Measurements from ENCODE around the gene LTB4R2. TPM values are rescaled to one million over a fixed set of nuclear protein-coding genes. Genes with fewer than 3 reads are reported as not detected.

The LTB4R2 gene
- total and polyA plus RNA-seq, 12 donors: 0.42 to 11.1 (median 3.8) TPM

GRCh38 chr14:24334431-24335291, 24.7 kb downstream of the LTB4R2 start, which contains the start of gene ADCY4:
Gene ADCY4, minus strand, starts transcription at chr14:24335071. Its CDS starts 419 bp downstream, at chr14:24334652.
- peak within 1 kb of the TSS in 2 of 4 donors; percentile 4 to 31 for H3K4me3 ChIP-seq
- TF ChIP-seq CTCF (IDR thresholded peaks at IDR 0.05) (no peak), POLR2A (IDR thresholded peaks at IDR 0.05) (peak in 1 of 2 donors; percentile 38)
- no peaks in the 10 kb centered on the region for H3K9me3 ChIP-seq (replicated peaks in 1 of 3)
- DNase-seq: peak in 1 of 7 donors; percentile 32
- H3K4me1 ChIP-seq (replicated peaks in 1 of 2): peaks cover 0 to 24% of the 10 kb centered on the region in 2 donors
- WGBS, 4 donors: 15 to 29% (median 20%) methylated on average over 13 to 65 of the region's 65 CpGs
- peaks cover 11% of the 10 kb centered on the region for H3K27me3 ChIP-seq
- intact Hi-C loops (cut with DNase I): loop anchor here in 1 of 2 donors (5.0 kb wide), 1 partner anchor 98 kb away; no protein-coding TSS in a partner anchor
- peak within 1 kb of the TSS in 3 of 5 donors; percentile 14 to 51 (median 32) for H3K27ac ChIP-seq
- no peaks in the 10 kb centered on the region for H3K36me3 ChIP-seq (replicated peaks in 1 of 2)

DNA sequence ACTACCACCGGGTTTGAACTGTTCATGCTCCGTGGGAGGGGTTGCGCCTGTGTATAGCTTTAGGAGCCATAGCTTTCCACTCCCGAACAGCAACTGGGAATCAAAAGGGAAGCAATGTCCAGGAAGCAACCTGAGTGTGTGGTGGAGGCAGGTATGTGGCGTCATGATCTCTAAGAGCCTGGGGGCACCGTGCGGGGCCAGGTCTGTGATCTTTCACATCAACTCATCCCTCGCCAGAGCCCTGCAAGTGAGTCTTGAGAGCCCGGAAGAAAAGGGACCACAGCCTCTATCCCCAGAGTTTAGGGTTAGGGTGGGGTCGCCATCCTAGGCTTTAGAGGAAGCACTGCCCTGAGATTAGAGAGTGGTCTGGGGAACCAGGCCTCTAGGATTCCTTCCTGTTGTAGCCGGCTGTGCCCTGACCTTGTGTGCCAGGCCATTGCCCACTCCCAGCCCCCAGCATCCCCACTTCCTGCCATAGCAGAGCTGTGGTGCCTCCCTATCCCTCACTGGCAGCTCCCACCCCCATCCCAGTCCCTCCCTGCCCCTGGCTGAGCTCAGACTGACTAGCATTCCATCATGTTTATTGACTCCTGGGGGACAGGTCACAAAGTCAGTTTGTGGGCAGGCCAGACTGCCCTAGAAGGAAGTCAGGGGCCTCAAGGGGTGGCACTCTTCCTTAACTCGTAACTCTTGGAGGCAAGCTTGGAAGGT, 25.7 kb downstream of the LTB4R2 start:
- intact Hi-C loops (cut with DNase I): no loop called here
- DNase-seq: peak in 1 of 7 donors; percentile 50

GRCh38 chr14:24337144-24337823, 27.3 kb downstream of the LTB4R2 start:
- Histone ChIP-seq H3K9me3 (replicated peaks in 1 of 3) (no peaks in the 10 kb centered on the region), H3K4me1 (replicated peaks in 1 of 2) (peaks cover 0 to 23% of the 10 kb centered on the region in 2 donors), H3K36me3 (replicated peaks in 1 of 2) (no peaks in the 10 kb centered on the region), H3K27ac (no peak overlapping the region), H3K27me3 (peaks cover 11% of the 10 kb centered on the region), H3K4me3 (no peak overlapping the region)
- WGBS, 4 donors: 75 to 91% (median 88%) methylated on average over 7 of the region's 7 CpGs
- no peak for TF ChIP-seq POLR2A (IDR thresholded peaks at IDR 0.05)
- TF ChIP-seq CTCF (IDR thresholded peaks at IDR 0.05): no peak
- DNase-seq: no peak
- intact Hi-C loops (cut with DNase I): no loop called here

More for the DNA sequence above, 25.7 kb downstream of the LTB4R2 start:
- Histone ChIP-seq H3K27me3 (peaks cover 11% of the 10 kb centered on the region), H3K4me1 (replicated peaks in 1 of 2) (peaks cover 0 to 24% of the 10 kb centered on the region in 2 donors), H3K4me3 (peak overlapping the region in 1 of 4 donors; percentile 31), H3K27ac (peak overlapping the region in 2 of 5 donors; percentile 8 to 51), H3K36me3 (replicated peaks in 1 of 2) (no peaks in the 10 kb centered on the region), H3K9me3 (replicated peaks in 1 of 3) (no peaks in the 10 kb centered on the region)
- WGBS, 4 donors: 67 to 78% (median 71%) methylated on average over 10 to 12 of the region's 12 CpGs
- TF ChIP-seq CTCF (IDR thresholded peaks at IDR 0.05): no peak
- TF ChIP-seq POLR2A (IDR thresholded peaks at IDR 0.05): no peak

DNA sequence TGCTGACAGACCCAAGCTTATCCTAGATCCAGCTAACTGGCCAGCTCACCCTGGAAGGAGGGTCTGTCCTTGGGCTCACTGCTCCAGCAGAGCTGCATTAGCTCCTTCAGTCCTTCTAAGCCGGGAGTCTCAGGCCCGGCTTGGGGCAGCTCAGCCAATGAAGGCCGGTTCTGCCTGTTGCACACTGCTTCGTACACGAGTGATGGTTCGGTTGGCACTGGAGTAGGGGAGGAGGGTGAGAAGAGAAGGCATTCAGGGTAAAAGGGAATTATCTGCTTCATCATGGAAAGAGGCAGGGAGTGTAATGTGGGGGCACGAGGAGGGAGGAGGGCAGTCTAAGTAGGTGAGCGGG, 27.9 kb downstream of the LTB4R2 start:
- H3K9me3 ChIP-seq (replicated peaks in 1 of 3): no peaks in the 10 kb centered on the region
- DNase-seq: no peak
- intact Hi-C loops (cut with DNase I): no loop called here
- no peak overlapping the region for H3K27ac ChIP-seq
- WGBS, 4 donors: 89 to 93% (median 90%) methylated on average over 8 of the region's 8 CpGs
- H3K27me3 ChIP-seq: peaks cover 11% of the 10 kb centered on the region
- H3K4me3 ChIP-seq: no peak overlapping the region
- H3K4me1 ChIP-seq (replicated peaks in 1 of 2): peaks cover 0 to 18% of the 10 kb centered on the region in 2 donors
- no peak for TF ChIP-seq POLR2A (IDR thresholded peaks at IDR 0.05)
- no peak for TF ChIP-seq CTCF (IDR thresholded peaks at IDR 0.05)
- no peaks in the 10 kb centered on the region for H3K36me3 ChIP-seq (replicated peaks in 1 of 2)

Data from adrenal gland (tissue), 12 donors.